SU-DHL-6 (cell line): ENCODE results near the gene CWC27.

Experiments
- H2AFZ ChIP-seq: fragments of 200-600 bp; sonication (generic); 2 replicates; pipeline ENCODE4 v1.6.1; 2014; ENCODE audit warnings: low read depth, mild to moderate bottlenecking, moderate library complexity, mixed read lengths, antibody characterized with exemption, low read length; ENCODE audit not compliant: severe bottlenecking
- H3F3A ChIP-seq: fragments of 200-600 bp; shearing (Covaris generic); 2 replicates; pipeline ENCODE4 v1.6.0; 2016; ENCODE audit warnings: antibody characterized with exemption, mild to moderate bottlenecking; ENCODE audit not compliant: insufficient read depth
- H3K27ac ChIP-seq: fragments of 200-600 bp; sonication (generic); 2 replicates; pipeline ENCODE4 v1.5.1; 2016; ENCODE audit warnings: low read depth, mild to moderate bottlenecking, low read length, moderate library complexity, mixed read lengths
- H3K27me3 ChIP-seq: fragments of 200-600 bp; sonication (generic), shearing (Covaris generic); 2 replicates; pipeline ENCODE4 v1.6.0; 2014; ENCODE audit warnings: mild to moderate bottlenecking, low read length
- H3K36me3 ChIP-seq: fragments of 200-600 bp; sonication (generic); 2 replicates; pipeline ENCODE4 v1.6.1; 2014; ENCODE audit warnings: mild to moderate bottlenecking, low read length, mixed read lengths
- H3K4me2 ChIP-seq: fragments of 300-600, 200-600 bp; shearing (Covaris generic), sonication (generic); 2 replicates; pipeline ENCODE4 v1.6.0; 2014; ENCODE audit warnings: low read length, low read depth, mild to moderate bottlenecking; ENCODE audit not compliant: poor library complexity, severe bottlenecking
- H3K4me3 ChIP-seq: fragments of 200-600 bp; sonication (generic); 2 replicates; pipeline ENCODE4 v1.5.1; 2014; ENCODE audit warnings: antibody characterized with exemption, low read length, mild to moderate bottlenecking, mixed read lengths; ENCODE audit not compliant: insufficient read depth, poor library complexity, severe bottlenecking
- H3K79me2 ChIP-seq: fragments of 200-600 bp; sonication (generic); 2 replicates; pipeline ENCODE4 v1.6.1; 2014; ENCODE audit warnings: mild to moderate bottlenecking, low read length, moderate library complexity; ENCODE audit not compliant: insufficient read depth
- H3K9ac ChIP-seq: fragments of 200-600 bp; sonication (generic); 2 replicates; pipeline ENCODE4 v1.7.0; 2014; ENCODE audit warnings: mild to moderate bottlenecking, low read length
- H3K9me2 ChIP-seq: fragments of 200-600 bp; sonication (generic); replicated peaks from 2 replicates; pipeline ENCODE4 v1.6.1; 2014; ENCODE audit warnings: low read length; ENCODE audit not compliant: insufficient read depth
- H3K9me3 ChIP-seq: fragments of 200-600 bp; sonication (generic); 2 replicates; pipeline ENCODE4 v1.6.1; 2014; ENCODE audit warnings: low read length, mixed read lengths; ENCODE audit not compliant: insufficient read depth
- H4K20me1 ChIP-seq: fragments of 200-600 bp; sonication (generic); 2 replicates; pipeline ENCODE4 v1.6.1; 2014; ENCODE audit warnings: low read depth, mild to moderate bottlenecking, antibody characterized with exemption, low read length, moderate library complexity, mixed read lengths
- EZH2phosphoT487 ChIP-seq: fragments of 200-600 bp; sonication (generic), shearing (Covaris generic); conservative IDR thresholded peaks from 2 replicates; pipeline ENCODE4 v1.6.1; 2018; ENCODE audit warnings: mild to moderate bottlenecking, antibody characterized with exemption, low read length, moderate library complexity, mixed read lengths
- TF ChIP-seq, protein P1 (sequence below): fragments of 200-600 bp; sonication (generic); IDR thresholded peaks from one replicate; pipeline ENCODE4 v1.5.1; 2017; ENCODE audit warnings: antibody characterized with exemption, mild to moderate bottlenecking, low read length, moderate library complexity; ENCODE audit not compliant: insufficient read depth, poor library complexity, severe bottlenecking

The CWC27 gene

DNA sequence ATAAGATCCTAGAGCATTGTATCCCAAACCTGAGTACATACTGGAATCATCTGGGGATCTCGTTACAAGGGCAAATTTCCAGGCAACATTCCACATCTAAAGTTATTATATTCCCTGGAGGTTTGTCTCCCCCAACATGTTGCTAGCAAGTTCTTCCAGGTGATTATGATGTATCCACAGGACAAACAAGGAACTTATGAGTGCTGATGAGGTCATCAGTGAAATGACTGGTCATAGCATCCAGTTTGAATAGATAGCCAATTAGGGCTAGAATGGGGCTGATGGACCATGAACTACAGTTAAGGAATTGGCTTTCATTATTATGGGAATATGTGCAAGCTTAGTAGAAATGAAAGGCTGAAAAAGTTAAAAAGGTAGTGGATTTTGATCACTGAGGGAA, 115.2 kb downstream of the CWC27 start:
- Histone ChIP-seq H3K4me2 (no peak overlapping the region), H4K20me1 (no peaks in the 10 kb centered on the region), H3K79me2 (no peaks in the 10 kb centered on the region), H3K9me3 (no peaks in the 10 kb centered on the region), H3K9ac (no peak overlapping the region), H3K4me3 (no peak overlapping the region), H2AFZ (no peak overlapping the region), H3K9me2 (no peaks in the 10 kb centered on the region), H3F3A (no peaks in the 10 kb centered on the region), H3K27me3 (no peaks in the 10 kb centered on the region), H3K36me3 (no peaks in the 10 kb centered on the region; the same call in 1 of the 2 replicates), H3K27ac (no peak overlapping the region)
- TF ChIP-seq, protein P1, sequence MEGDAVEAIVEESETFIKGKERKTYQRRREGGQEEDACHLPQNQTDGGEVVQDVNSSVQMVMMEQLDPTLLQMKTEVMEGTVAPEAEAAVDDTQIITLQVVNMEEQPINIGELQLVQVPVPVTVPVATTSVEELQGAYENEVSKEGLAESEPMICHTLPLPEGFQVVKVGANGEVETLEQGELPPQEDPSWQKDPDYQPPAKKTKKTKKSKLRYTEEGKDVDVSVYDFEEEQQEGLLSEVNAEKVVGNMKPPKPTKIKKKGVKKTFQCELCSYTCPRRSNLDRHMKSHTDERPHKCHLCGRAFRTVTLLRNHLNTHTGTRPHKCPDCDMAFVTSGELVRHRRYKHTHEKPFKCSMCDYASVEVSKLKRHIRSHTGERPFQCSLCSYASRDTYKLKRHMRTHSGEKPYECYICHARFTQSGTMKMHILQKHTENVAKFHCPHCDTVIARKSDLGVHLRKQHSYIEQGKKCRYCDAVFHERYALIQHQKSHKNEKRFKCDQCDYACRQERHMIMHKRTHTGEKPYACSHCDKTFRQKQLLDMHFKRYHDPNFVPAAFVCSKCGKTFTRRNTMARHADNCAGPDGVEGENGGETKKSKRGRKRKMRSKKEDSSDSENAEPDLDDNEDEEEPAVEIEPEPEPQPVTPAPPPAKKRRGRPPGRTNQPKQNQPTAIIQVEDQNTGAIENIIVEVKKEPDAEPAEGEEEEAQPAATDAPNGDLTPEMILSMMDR = no peak
- TF ChIP-seq EZH2phosphoT487 = no peak

DNA sequence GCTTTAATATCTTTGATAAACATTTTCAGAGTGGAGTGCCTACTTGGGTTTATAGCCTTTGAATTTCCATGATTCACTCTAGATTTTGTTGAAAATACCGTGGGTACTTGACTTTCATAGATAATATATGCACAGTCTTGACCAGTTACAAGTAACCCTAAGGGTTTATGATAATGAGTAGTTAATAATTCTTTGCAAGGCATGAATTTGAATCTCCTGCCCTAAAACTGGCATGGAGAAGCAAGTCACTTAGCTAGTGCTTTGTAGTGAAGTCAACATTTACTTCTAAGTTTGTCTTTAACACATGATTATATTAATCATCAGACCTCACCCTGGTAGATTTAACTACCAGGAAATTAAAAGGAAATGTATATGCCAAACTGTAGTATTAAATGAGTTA, 115.8 kb downstream of the CWC27 start:
- TF ChIP-seq, protein P1 = no peak
- TF ChIP-seq EZH2phosphoT487 = no peak
- Histone ChIP-seq H3K36me3 (no peaks in the 10 kb centered on the region; the same call in 1 of the 2 replicates), H3K27me3 (no peaks in the 10 kb centered on the region), H3K79me2 (no peaks in the 10 kb centered on the region), H3K9me3 (no peaks in the 10 kb centered on the region), H2AFZ (no peak overlapping the region), H3K9me2 (no peaks in the 10 kb centered on the region), H3K27ac (no peak overlapping the region), H3K4me2 (no peak overlapping the region), H4K20me1 (no peaks in the 10 kb centered on the region), H3F3A (no peaks in the 10 kb centered on the region), H3K9ac (no peak overlapping the region), H3K4me3 (no peak overlapping the region)

DNA sequence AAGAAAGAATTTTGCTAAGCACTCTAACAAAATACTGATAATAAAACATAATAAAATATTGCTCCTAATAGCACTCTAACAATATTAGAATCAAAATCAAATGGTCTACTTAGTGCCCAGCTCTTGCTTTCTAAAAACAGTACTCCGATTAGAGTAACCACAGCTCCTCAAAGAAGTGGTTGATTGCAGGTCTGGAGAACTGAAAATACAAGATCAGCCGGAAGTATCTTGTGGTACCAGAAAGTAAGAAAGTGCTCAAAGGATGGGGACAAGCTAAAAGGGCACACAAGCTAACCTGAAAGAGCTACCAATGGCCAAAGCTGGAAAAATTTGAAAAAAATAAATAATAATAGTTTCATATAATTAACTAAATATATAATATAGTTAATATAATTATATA, 119.2 kb downstream of the CWC27 start:
- TF ChIP-seq, protein P1 = no peak
- no peak for TF ChIP-seq EZH2phosphoT487
- Histone ChIP-seq H3K27ac (no peak overlapping the region), H3K27me3 (no peaks in the 10 kb centered on the region), H3K79me2 (no peaks in the 10 kb centered on the region), H3K9me2 (no peaks in the 10 kb centered on the region), H4K20me1 (no peaks in the 10 kb centered on the region), H3K4me2 (no peak overlapping the region), H3F3A (no peaks in the 10 kb centered on the region), H3K4me3 (no peak overlapping the region), H3K36me3 (no peaks in the 10 kb centered on the region; the same call in 1 of the 2 replicates), H3K9me3 (no peaks in the 10 kb centered on the region), H3K9ac (no peak overlapping the region), H2AFZ (no peak overlapping the region)
